HG02798 (cell line): ENCODE measurements around the gene GLB1L2.

ENCODE experiments used
- ATAC-seq: cut with Tn5 transposase; IDR thresholded peaks from one replicate; pipeline ENCODE4 v1.9.1; 2021; ENCODE audit warnings: mild to moderate bottlenecking; ENCODE audit not compliant: unreplicated experiment, poor library complexity

The GLB1L2 gene

DNA sequence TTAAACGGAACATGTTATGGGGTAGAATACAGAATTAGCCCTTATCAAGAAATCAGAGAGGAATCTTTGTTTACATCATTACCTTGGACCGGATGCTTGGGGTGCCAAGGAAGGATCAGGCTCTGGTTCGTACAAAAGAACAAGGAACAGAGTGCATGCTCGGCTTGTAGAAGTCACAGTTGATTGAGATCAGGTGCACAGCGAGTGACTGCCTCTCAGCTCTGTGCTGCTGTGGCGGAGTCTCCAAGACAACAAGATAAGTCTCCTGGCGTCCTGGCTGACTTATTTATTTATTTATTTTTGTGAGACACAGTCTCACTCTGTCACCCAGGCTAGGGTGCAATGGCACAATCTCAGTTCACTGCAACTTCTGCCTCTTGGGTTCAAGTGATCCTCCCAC lies 31.8 kb downstream of the GLB1L2 start:
- ATAC-seq = no peak

- ATAC-seq = no peak
These were observed 32.5 kb downstream of the GLB1L2 start for GRCh38 chr11:134364261-134364660.

- no peak for ATAC-seq
These were observed 33.5 kb downstream of the GLB1L2 start for GRCh38 chr11:134365011-134365925.

DNA sequence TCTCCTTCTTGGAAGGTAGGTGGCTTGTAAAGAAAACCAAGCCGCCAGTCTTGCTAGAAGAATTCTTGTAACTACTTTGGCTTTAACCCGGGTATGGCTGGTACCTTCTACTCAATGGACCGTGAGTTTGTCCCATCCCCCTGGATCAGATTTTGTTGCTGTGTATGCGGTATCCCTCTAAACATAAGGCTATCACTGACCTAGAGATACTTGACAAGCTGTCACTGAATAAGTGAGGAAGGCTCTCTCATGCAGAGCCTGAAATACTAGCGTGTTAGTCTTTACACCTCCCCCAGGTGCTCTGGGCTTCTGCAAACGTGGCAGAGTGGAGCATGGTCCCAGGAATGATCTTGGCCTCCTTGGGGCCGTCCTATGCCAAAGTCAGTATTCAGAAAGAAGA lies 34.5 kb downstream of the GLB1L2 start:
- ATAC-seq = no peak

- no peak for ATAC-seq
These were observed 36.0 kb downstream of the GLB1L2 start for GRCh38 chr11:134367781-134368180.

- ATAC-seq = no peak
These were observed 38.1 kb downstream of the GLB1L2 start for GRCh38 chr11:134369656-134370525.

DNA sequence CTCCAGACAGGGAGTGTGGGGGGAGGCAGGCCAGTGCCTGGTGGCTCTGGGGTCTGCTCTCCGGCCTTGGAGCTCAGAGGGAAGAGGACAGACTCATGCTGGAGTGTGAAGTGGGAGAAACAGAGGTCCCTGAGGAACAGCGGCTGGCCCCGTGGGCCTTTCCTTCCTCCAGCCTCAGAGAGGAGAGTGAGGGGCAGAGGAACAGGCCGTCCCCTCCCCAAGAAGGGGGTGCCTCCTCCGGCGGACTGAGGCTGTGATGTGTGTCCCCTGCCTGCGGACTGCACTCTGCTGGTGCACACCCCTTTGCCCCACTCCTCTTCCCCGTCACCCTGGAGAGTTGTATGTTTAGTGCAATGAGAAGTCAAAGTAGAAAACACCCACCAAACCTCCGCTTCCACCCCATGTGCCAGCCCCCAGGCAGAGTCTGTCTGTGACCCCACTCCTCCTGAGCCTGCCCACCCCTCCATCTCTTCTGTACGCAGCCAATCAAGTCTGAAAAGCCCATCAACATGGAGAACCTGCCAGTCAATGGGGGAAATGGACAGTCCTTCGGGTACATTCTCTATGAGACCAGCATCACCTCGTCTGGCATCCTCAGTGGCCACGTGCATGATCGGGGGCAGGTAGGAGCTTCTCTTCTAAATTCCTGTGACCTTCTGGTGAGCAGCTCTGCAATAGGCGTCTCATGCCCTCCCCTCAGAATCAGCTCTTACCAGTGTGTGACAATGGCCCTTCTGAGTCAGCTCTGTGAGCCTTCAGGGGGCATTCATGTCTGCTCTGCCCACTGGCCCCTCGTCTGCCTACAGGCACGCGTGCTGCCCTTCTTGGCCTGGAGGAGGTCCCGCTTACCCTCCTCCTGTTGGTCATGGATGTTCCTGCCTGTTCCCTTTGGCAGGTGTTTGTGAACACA lies 39.0 kb downstream of the GLB1L2 start:
- no peak for ATAC-seq

- ATAC-seq = no peak
These were observed 39.8 kb downstream of the GLB1L2 start for GRCh38 chr11:134371436-134372185.

DNA sequence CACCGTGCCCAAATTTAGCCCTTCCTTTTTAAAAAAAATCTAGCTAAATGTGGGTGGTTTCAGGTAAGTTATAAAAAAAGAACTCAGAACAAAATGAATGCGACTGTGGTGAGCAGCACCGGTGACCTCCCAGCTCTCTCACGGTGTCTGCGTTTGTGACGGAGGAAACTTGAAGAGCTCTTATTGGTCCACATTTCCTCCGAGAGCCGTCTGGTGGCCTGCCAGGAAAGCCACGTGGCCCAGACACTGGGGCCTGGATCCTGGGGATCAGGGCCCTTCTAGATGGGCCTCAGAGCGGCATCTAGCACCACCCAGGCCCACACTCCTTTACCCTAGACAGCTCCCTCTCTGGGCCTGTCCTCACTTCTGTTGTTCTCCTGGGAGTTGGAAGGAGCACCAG lies 40.7 kb downstream of the GLB1L2 start:
- ATAC-seq = no peak

- ATAC-seq = no peak
These were observed 41.2 kb downstream of the GLB1L2 start for GRCh38 chr11:134372961-134373360.

DNA sequence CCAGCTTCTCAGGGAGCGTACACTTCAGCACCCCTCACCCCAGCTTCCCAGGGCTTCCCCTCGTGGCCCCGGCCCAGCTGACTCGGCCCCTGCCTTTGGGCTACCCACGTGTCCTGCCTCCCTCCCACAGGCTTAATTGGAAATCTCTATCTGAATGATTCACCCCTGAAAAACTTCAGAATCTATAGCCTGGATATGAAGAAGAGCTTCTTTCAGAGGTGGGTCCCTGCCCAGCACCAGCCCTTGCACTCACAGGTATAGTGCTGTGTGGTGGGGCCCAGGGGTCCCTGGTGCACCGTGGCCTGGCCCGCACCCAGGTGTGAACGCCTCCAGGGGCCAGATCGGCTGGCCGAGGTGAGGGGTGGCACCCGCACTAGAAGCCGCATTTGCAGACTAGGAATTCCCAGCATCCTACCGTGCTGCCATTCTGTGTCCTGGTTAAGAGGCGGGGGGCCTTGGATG lies 41.8 kb downstream of the GLB1L2 start:
- no peak for ATAC-seq

DNA sequence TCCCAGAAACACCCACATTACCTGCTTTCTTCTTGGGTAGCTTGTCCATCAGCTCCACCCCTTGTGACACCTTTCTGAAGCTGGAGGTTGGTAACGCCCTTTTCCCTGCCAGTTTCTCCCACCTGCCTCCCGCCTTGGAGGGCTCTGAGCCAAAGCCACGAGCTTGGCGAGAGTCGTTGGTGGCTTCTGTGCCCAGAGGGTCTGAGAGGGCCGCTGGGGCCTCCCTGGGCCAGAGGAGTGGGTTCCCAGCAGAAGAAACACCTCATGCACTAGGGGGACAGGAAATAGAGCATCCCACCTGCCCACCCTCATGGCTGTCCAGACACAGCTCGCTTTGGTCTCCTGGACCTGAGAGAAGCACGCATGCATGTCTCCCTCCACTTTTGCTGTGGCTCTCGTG lies 42.4 kb downstream of the GLB1L2 start:
- no peak for ATAC-seq

DNA sequence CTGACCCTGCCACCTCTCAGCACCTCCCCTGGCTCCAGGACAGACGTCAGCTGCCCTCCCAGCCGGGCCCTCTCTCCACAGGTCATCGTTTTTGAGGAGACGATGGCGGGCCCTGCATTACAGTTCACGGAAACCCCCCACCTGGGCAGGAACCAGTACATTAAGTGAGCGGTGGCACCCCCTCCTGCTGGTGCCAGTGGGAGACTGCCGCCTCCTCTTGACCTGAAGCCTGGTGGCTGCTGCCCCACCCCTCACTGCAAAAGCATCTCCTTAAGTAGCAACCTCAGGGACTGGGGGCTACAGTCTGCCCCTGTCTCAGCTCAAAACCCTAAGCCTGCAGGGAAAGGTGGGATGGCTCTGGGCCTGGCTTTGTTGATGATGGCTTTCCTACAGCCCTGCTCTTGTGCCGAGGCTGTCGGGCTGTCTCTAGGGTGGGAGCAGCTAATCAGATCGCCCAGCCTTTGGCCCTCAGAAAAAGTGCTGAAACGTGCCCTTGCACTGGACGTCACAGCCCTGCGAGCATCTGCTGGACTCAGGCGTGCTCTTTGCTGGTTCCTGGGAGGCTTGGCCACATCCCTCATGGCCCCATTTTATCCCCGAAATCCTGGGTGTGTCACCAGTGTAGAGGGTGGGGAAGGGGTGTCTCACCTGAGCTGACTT lies 43.2 kb downstream of the GLB1L2 start:
- ATAC-seq = no peak

DNA sequence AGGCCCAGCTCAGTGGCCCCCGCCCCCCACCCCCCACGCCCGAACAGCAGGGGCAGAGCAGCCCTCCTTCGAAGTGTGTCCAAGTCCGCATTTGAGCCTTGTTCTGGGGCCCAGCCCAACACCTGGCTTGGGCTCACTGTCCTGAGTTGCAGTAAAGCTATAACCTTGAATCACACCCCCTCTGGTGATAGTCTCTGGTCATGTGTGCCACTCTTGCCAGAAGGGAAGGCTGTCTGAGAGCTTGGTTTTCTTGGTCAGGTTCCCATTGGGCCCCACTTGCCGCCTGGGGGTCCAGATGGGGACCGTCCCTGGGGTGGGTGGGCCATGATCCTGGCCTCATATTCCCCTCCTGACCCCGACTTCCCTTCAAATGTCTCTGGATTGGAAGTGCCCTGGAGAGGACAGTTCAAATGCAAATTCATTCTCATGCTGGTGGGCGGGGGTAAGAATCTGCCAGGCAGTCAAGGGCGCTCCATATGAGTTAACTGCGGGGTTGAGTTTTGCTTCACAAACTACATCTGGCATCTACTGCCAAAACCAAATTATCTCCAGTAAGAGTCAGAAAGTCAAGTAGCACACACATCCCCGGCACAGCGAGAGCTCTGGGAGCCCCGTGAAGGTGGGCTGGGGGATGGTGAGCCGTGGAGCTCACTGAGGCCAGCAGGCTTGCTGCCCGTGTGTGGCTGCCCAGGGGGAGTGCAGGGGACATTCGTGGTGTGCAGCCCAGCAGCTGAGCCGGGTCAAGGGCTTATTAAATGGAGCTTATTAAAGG lies 44.5 kb downstream of the GLB1L2 start:
- no peak for ATAC-seq

GRCh38 chr11:134377876-134378275 lies 46.1 kb downstream of the GLB1L2 start:
- ATAC-seq = no peak

GRCh38 chr11:134379241-134379640 lies 47.5 kb downstream of the GLB1L2 start:
- ATAC-seq = no peak

DNA sequence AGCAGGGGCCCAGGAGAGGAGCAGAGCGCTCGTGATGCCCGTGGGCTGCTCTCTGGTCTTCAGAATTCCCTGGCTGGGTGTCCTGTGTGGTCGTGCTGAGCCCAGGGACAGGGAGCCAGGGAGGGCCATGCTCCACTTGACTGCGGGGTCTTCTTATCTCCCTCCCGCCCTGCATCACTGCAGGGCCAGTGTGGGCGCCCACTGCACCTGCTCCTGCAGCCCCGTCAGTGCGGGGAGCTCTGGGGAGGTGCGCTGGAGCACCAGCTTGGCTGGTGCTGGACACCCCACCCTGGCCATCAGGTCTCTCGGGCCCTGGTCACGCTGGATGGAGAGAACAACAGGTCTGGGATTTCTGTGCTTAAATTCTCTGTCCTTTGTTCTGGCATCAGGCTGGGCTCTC lies 48.4 kb downstream of the GLB1L2 start:
- no peak for ATAC-seq

- no peak for ATAC-seq
These were observed 49.0 kb downstream of the GLB1L2 start for GRCh38 chr11:134380785-134381184.
